ENCODE data around the gene CHRNG. TPM values are rescaled to one million over a fixed set of nuclear protein-coding genes. Genes with fewer than 3 reads are reported as not detected.

Gene CHRNG
- total RNA-seq, 1 experiment from 2014 or later = not detected

DNA sequence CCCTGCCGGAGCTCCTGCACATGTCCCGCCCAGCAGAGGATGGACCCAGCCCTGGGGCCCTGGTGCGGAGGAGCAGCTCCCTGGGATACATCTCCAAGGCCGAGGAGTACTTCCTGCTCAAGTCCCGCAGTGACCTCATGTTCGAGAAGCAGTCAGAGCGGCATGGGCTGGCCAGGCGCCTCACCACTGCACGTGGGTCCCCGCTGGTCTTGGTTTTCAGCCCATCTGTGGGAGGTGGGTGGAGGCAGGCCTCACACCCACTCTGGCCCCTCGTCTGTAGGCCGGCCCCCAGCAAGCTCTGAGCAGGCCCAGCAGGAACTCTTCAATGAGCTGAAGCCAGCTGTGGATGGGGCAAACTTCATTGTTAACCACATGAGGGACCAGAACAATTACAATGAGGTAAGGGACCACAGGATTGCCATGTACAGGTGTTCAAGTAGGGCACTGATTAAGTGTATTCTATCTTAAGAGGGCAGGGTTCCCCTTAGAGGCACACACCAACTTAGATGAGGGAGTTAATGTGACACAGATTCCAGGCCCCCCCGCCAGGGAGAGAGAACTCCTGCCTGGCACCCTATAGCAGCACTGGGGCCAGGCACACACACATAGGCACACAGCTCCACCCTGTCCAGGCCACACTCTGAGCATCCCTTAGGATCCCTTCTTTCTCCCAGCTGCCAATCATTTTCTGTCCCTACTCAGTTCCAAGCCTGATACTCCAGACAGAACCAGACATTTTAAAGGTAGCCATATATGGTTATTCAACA lies 5.4 kb upstream of the CHRNG start:
- Mint-ChIP-seq H3K27ac (ENCODE audit: low read depth, unreplicated experiment) (no peak overlapping the region), H3K27me3 (ENCODE audit: insufficient read depth, unreplicated experiment) (no peaks in the 10 kb centered on the region), H3K4me3 (ENCODE audit: unreplicated experiment) (no peak overlapping the region), H3K4me1 (ENCODE audit: insufficient read depth, unreplicated experiment) (peaks cover 1% of the 10 kb centered on the region), H3K9me3 (ENCODE audit: unreplicated experiment) (peaks cover 6% of the 10 kb centered on the region), H3K36me3 (ENCODE audit: insufficient read depth, unreplicated experiment) (no peaks in the 10 kb centered on the region)
- no TSS peak for BruUV-seq (replicated peaks)
- ChIA-PET POLR2A (interaction anchor here (0.6 kb wide), 1 partner anchor 819 kb away, joined by 3 read pairs; no protein-coding TSS in a partner anchor), CTCF (no interaction called here)
- TF ChIP-seq CTCF (IDR thresholded peaks at IDR 0.05; ENCODE audit: unreplicated experiment) = no peak
- intact Hi-C loops (cut with micrococcal nuclease) = no loop called here
- no peak for DNase-seq (ENCODE audit: unreplicated experiment)

- Mint-ChIP-seq H3K4me3 (ENCODE audit: unreplicated experiment) (no peak overlapping the region), H3K9me3 (ENCODE audit: unreplicated experiment) (peaks cover 6% of the 10 kb centered on the region), H3K4me1 (ENCODE audit: insufficient read depth, unreplicated experiment) (no peaks in the 10 kb centered on the region), H3K27me3 (ENCODE audit: insufficient read depth, unreplicated experiment) (no peaks in the 10 kb centered on the region), H3K36me3 (ENCODE audit: insufficient read depth, unreplicated experiment) (no peaks in the 10 kb centered on the region), H3K27ac (ENCODE audit: low read depth, unreplicated experiment) (no peak overlapping the region)
- BruUV-seq (replicated peaks) = no TSS peak
- no peak for DNase-seq (ENCODE audit: unreplicated experiment)
- intact Hi-C loops (cut with micrococcal nuclease) = no loop called here
- no peak for TF ChIP-seq CTCF (IDR thresholded peaks at IDR 0.05; ENCODE audit: unreplicated experiment)
- CTCF ChIA-PET = interaction anchor here (0.6 to 0.8 kb wide), 2 partner anchors 11 to 633 kb away, joined by 3 to 4 read pairs; no protein-coding TSS in a partner anchor
- POLR2A ChIA-PET = no interaction called here
Measured at GRCh38 chr2:232534940-232535651, 4.4 kb upstream of the CHRNG start.

- Mint-ChIP-seq H3K27me3 (ENCODE audit: insufficient read depth, unreplicated experiment) (no peaks in the 10 kb centered on the region), H3K27ac (ENCODE audit: low read depth, unreplicated experiment) (no peak overlapping the region), H3K9me3 (ENCODE audit: unreplicated experiment) (peaks cover 6% of the 10 kb centered on the region), H3K4me3 (ENCODE audit: unreplicated experiment) (no peak overlapping the region), H3K36me3 (ENCODE audit: insufficient read depth, unreplicated experiment) (no peaks in the 10 kb centered on the region), H3K4me1 (ENCODE audit: insufficient read depth, unreplicated experiment) (no peaks in the 10 kb centered on the region)
- no TSS peak for BruUV-seq (replicated peaks)
- DNase-seq (ENCODE audit: unreplicated experiment) = no peak
- no peak for TF ChIP-seq CTCF (IDR thresholded peaks at IDR 0.05; ENCODE audit: unreplicated experiment)
- CTCF ChIA-PET = interaction anchor here (0.8 kb wide), 1 partner anchor 633 kb away, joined by 4 read pairs; no protein-coding TSS in a partner anchor
- POLR2A ChIA-PET = no interaction called here
- intact Hi-C loops (cut with micrococcal nuclease) = no loop called here
Measured at GRCh38 chr2:232535761-232536530, 3.5 kb upstream of the CHRNG start.

DNA sequence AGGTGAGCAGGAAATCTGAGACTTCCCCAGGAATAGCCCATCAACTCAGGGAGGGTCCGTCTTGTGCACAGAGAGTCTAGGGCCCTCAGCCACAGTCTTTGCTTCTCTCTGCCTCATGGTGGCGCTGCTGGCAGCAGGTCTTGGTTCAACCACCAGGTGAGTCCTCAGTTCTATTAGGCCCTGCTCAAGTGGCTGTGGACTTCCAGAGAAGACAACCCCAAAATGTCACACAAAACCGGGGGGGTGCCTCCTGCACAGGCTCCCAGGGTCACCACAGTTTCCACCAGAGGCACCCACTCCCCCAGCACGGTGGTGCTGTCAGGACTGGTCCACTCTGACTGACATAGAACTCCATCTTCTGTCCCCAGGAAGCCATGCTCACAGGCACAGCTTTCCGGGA lies 2.4 kb upstream of the CHRNG start:
- ChIA-PET CTCF (interaction anchor here (0.7 kb wide), 1 partner anchor 188 kb away, joined by 3 read pairs; no protein-coding TSS in a partner anchor), POLR2A (interaction anchor here (0.6 kb wide), 1 partner anchor 944 kb away, joined by 3 read pairs; the partner anchor contains the start of gene TEX44)
- H3K27me3 Mint-ChIP-seq (ENCODE audit: insufficient read depth, unreplicated experiment) = no peaks in the 10 kb centered on the region
- peaks cover 4% of the 10 kb centered on the region for H3K36me3 Mint-ChIP-seq (ENCODE audit: insufficient read depth, unreplicated experiment)
- H3K4me1 Mint-ChIP-seq (ENCODE audit: insufficient read depth, unreplicated experiment) = no peaks in the 10 kb centered on the region
- TF ChIP-seq CTCF (IDR thresholded peaks at IDR 0.05; ENCODE audit: unreplicated experiment) = no peak
- BruUV-seq (replicated peaks) = no TSS peak
- DNase-seq (ENCODE audit: unreplicated experiment) = peak; percentile 39
- H3K9me3 Mint-ChIP-seq (ENCODE audit: unreplicated experiment) = peaks cover 6% of the 10 kb centered on the region
- intact Hi-C loops (cut with micrococcal nuclease) = no loop called here
- no peak overlapping the region for H3K4me3 Mint-ChIP-seq (ENCODE audit: unreplicated experiment)
- no peak overlapping the region for H3K27ac Mint-ChIP-seq (ENCODE audit: low read depth, unreplicated experiment)
